Cardiac muscle cell (in vitro differentiated cells and primary cell): Measurements from ENCODE around the gene ZNF653. TPM values are rescaled to one million over a fixed set of nuclear protein-coding genes. Genes with fewer than 3 reads are reported as not detected.
"Not testable (repeated sequence)": the region's sequence is repeated elsewhere in the genome, so short reads cannot be mapped to it uniquely, and the experiment has no call there.

Experiments
- DNase-seq, 2 donors: peaks; one replicate each; pipeline versions ENCODE4 v3.0.0 to v3.0.0-alpha.2; 2010 to 2017; ENCODE audit warnings: low read depth in 1 of 2, low spot score in 1 of 2
- H3K27ac ChIP-seq: fragments of 200-600 bp; sonication (generic); 2 replicates; pipeline ENCODE4 v1.5.1; 2016
- H3K27me3 ChIP-seq: fragments of 200-600 bp; sonication (generic); 2 replicates; pipeline ENCODE4 v1.6.0; 2016; ENCODE audit warnings: control low read depth
- H3K36me3 ChIP-seq: fragments of 200-600 bp; sonication (generic); 2 replicates; pipeline ENCODE4 v1.5.1; 2016; ENCODE audit warnings: control low read depth
- H3K4me1 ChIP-seq: fragments of 200-600 bp; sonication (generic); 2 replicates; pipeline ENCODE4 v1.8.1; 2017; ENCODE audit warnings: low read depth, mild to moderate bottlenecking, mixed run types
- H3K4me3 ChIP-seq: fragments of 200-600 bp; sonication (generic); 2 replicates; pipeline ENCODE4 v1.5.1; 2016; ENCODE audit warnings: mild to moderate bottlenecking
- H3K9me3 ChIP-seq: fragments of 200-600 bp; sonication (generic); 2 replicates; pipeline ENCODE4 v1.5.1; 2017; ENCODE audit warnings: low read depth, mild to moderate bottlenecking, control low read depth
- CTCF ChIP-seq: IDR thresholded peaks from 2 replicates; pipeline ENCODE4 v1.5.1; 2012; ENCODE audit warnings: low read depth, mild to moderate bottlenecking, low read length
- polyA plus RNA-seq: library from polyadenylated mRNA; unstranded; fragments of >200 nt; fragmentation: Nextera tagmentation; extraction: Ambion mirVana; gene quantifications from 2 replicates; pipeline ENCODE4 v1.2.1, GENCODE V29; 2016
- total RNA-seq: library from RNA; depleted of rRNA; stranded (reverse); fragments of >200 nt; gene quantifications from 2 replicates; pipeline ENCODE4 v1.2.3, GENCODE V29; 2016

ZNF653 gene
- total and polyA plus RNA-seq, 2 experiments from 2014 or later, result 10.6 to 19.0 TPM

- TF ChIP-seq CTCF, result no peak
- Histone ChIP-seq H3K27ac (no peak overlapping the region), H3K9me3 (no peaks in the 10 kb centered on the region), H3K36me3 (peaks cover 8% of the 10 kb centered on the region), H3K4me3 (no peak overlapping the region), H3K27me3 (no peaks in the 10 kb centered on the region), H3K4me1 (no peaks in the 10 kb centered on the region)
- DNase-seq, result no peak
Observed at GRCh38 chr19:11444059-11444458, 61.6 kb downstream of the ZNF653 start.

GRCh38 chr19:11437955-11438354 lies 67.7 kb downstream of the ZNF653 start:
- no peak for TF ChIP-seq CTCF
- Histone ChIP-seq H3K36me3 (peaks cover 15% of the 10 kb centered on the region), H3K4me3 (no peak overlapping the region), H3K27ac (no peak overlapping the region), H3K4me1 (peaks cover 9% of the 10 kb centered on the region), H3K27me3 (no peaks in the 10 kb centered on the region), H3K9me3 (no peaks in the 10 kb centered on the region)
- no peak for DNase-seq

- TF ChIP-seq CTCF, result no peak
- Histone ChIP-seq H3K36me3 (peaks cover 13% of the 10 kb centered on the region), H3K27ac (peak overlapping the region; percentile 44), H3K9me3 (no peaks in the 10 kb centered on the region), H3K4me3 (peak overlapping the region; percentile 52), H3K27me3 (no peaks in the 10 kb centered on the region), H3K4me1 (peaks cover 9% of the 10 kb centered on the region)
- DNase-seq, result peak; percentile 27 to 30
Observed at GRCh38 chr19:11435833-11436313, 69.8 kb downstream of the ZNF653 start.

DNA sequence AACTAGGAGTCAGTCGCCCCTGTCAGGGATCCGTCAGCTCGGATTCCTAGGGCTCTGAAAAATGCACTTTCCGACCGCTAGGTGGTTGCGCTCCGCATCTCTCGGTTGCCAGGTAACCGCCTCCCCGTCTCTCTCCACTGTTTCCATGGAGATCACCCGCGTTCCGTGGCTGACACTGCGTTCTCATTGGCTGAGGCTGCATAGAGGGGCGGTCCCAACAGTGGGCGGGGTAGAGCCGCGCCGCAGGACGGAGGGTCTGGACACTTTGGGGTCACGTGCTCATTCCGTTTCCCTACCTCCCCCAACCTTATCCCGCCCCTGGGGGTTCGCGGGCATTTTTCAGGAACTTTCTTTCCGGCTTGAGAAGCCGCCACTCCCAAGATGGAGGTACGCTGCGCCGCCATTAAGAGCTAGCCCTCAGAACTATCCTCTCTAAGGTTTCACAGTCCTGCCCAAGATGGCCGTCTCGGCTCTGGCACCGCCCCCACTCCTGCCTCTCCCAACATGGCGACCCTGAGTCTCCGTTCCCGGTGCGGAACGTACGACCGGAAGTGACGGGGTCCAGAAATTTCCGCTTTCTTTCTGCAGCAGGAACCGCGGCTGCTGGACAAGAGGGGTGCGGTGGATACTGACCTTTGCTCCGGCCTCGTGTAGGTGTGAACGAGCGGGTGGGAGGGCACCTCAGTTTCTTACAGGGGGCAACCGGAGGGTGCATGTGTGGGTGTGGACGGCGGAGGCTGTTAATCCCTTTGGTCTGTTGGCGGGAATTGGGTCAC lies 70.4 kb downstream of the ZNF653 start, which contains the start of the genes ODAD3 and PRKCSH:
Gene ODAD3 (minus strand): TSS at position 65 of the 776 bp plus-strand sequence. CDS start 105 bp downstream, outside the sequence.
Gene PRKCSH (plus strand): TSS at position 579 of the 776 bp plus-strand sequence. CDS start 483 bp downstream, outside the sequence.
- DNase-seq, result peak; percentile 100
- peak; percentile 85 for TF ChIP-seq CTCF
- H3K27ac ChIP-seq, result peak within 1 kb of the TSS; percentile 82
- H3K9me3 ChIP-seq, result no peaks in the 10 kb centered on the region
- peak within 1 kb of the TSS; percentile 52 for H3K4me3 ChIP-seq
- H3K36me3 ChIP-seq, result peaks cover 13% of the 10 kb centered on the region
- H3K4me1 ChIP-seq, result peaks cover 9% of the 10 kb centered on the region
- H3K27me3 ChIP-seq, result no peaks in the 10 kb centered on the region

DNA sequence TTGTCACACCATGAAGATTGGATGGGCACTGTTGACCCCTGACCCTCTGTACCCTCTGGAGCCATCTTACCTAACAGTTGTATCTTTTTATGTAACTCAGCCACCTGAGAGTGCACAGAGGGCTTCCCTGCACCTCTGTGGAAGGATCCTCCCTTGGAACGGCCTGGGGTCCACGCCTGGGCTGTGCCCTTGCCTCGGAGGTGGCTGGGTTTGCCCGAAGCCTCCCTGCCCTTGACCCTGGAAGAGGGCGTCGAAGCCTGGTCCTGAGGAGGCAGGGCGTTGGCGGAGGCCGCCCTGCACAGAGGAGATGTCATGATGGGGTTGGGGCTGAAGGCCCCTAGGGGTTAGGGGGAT lies 71.0 kb downstream of the ZNF653 start:
- Histone ChIP-seq H3K4me1 (peaks cover 9% of the 10 kb centered on the region), H3K27me3 (no peaks in the 10 kb centered on the region), H3K27ac (peak overlapping the region; percentile 82), H3K36me3 (peaks cover 13% of the 10 kb centered on the region), H3K9me3 (no peaks in the 10 kb centered on the region), H3K4me3 (peak overlapping the region; percentile 26)
- DNase-seq, result no peak
- TF ChIP-seq CTCF, result no peak

DNA sequence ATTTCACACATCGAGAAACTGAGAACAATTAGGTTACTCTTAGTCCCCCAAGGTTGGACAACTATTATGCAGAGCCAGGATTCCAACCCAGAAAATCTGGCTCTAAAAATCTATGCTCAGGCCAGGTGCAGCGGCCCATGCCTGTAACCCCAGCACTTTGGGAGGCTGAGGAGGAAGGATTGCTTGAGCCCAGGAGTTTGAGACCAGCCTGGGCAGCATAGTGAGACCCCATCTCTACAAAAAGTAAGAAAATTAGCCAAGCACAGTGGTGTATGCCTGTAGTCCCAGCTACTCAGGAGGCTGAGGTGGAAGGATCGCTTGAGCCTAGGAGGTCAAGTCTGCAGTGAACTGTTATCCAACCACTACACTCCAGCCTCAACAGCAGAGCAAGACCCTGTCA lies 72.1 kb downstream of the ZNF653 start:
- not testable (repeated sequence) for H3K4me1 ChIP-seq, DNase-seq, H3K36me3 ChIP-seq, H3K27ac ChIP-seq, H3K4me3 ChIP-seq, H3K9me3 ChIP-seq, H3K27me3 ChIP-seq
